Brain pericyte (primary cell): ENCODE measurements around the gene NSUN6.

Experiments used
- DNase-seq: peaks from one replicate; pipeline ENCODE4 v3.0.0-alpha.2; 2012; ENCODE audit warnings: low read depth, low spot score

Gene NSUN6

GRCh38 chr10:18651324-18652007 lies at the start of gene NSUN6:
NSUN6 (minus strand) TSS chr10:18651587; CDS start chr10:18651203, 384 bp downstream.
- no peak for DNase-seq

GRCh38 chr10:18699849-18700840 lies 48.8 kb upstream of the NSUN6 start:
- no peak for DNase-seq

- no peak for DNase-seq
These were observed 39.2 kb upstream of the NSUN6 start for GRCh38 chr10:18690541-18690940.

GRCh38 chr10:18689498-18689897 lies 38.1 kb upstream of the NSUN6 start:
- DNase-seq: no peak

- no peak for DNase-seq
These were observed 36.3 kb upstream of the NSUN6 start for GRCh38 chr10:18687706-18688105.

GRCh38 chr10:18687195-18687594 lies 35.8 kb upstream of the NSUN6 start:
- DNase-seq: no peak

- no peak for DNase-seq
These were observed 34.2 kb upstream of the NSUN6 start for GRCh38 chr10:18685555-18685954.

- DNase-seq: no peak
These were observed 33.6 kb upstream of the NSUN6 start for GRCh38 chr10:18684953-18685352.

- DNase-seq: no peak
These were observed 33.0 kb upstream of the NSUN6 start for GRCh38 chr10:18684416-18684815.

- no peak for DNase-seq
These were observed 32.0 kb upstream of the NSUN6 start for GRCh38 chr10:18683427-18683826.

- no peak for DNase-seq
These were observed 30.6 kb upstream of the NSUN6 start for GRCh38 chr10:18681971-18682411.

- no peak for DNase-seq
These were observed 30.0 kb upstream of the NSUN6 start for GRCh38 chr10:18681366-18681765.

- no peak for DNase-seq
These were observed 29.4 kb upstream of the NSUN6 start for GRCh38 chr10:18680754-18681153.

GRCh38 chr10:18675086-18675801 lies 23.9 kb upstream of the NSUN6 start:
- no peak for DNase-seq

- no peak for DNase-seq
These were observed 16.6 kb upstream of the NSUN6 start for GRCh38 chr10:18668026-18668425.

GRCh38 chr10:18666810-18667209 lies 15.4 kb upstream of the NSUN6 start:
- DNase-seq: no peak

- DNase-seq: no peak
These were observed 14.6 kb upstream of the NSUN6 start for GRCh38 chr10:18665815-18666558.

GRCh38 chr10:18664841-18665478 lies 13.6 kb upstream of the NSUN6 start:
- no peak for DNase-seq

- DNase-seq: no peak
These were observed 9.5 kb upstream of the NSUN6 start for GRCh38 chr10:18660816-18661431.

- no peak for DNase-seq
These were observed 8.6 kb upstream of the NSUN6 start for GRCh38 chr10:18659819-18660535.
